SH-SY5Y (cell line): ENCODE measurements around the gene MEIOB.

Source experiments
- GATA2 ChIP-seq: IDR thresholded peaks from 2 replicates; pipeline ENCODE4 v1.6.1; 2011; ENCODE audit warnings: mild to moderate bottlenecking, low read depth, low read length
- GATA3 ChIP-seq: IDR thresholded peaks from 2 replicates; pipeline ENCODE4 v1.6.1; 2011; ENCODE audit warnings: low read depth, mild to moderate bottlenecking, low read length, moderate library complexity

DNA sequence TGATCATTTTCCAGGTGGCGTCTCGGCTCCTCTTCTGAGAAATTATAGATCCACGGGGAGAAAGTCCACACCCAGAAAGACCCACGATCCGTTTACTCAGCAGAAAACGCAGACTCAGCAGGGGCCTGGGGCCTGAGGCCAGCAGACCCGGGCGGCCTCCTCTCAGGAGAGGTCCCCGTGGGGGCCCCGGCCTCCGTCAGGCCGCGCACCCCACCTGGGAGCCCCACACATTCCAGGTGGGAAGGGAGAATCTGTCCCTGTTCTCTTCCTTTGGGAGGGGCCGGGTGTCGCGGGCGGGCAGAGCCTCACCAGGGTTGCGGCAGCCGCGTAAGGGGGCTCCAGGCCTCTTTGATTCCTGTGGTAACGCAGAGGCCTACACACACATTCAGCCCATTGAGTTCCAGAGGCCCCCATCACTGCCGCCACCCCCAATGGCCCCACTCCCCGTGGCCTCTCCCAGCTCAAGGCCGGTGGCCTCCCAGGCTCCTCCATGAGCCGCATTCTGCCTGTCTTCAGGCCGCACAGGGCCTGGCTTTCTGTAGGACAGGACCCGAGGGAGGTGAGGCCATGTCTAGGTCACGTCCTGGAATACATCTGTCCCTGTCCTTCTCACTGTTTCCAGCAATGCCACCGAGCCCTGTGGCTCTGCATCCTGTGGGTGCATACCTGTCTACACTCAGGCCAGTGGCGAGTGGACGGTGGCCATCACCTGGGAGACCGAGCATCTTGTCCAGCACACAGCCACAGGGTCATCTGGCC lies 76.9 kb downstream of the MEIOB start:
- TF ChIP-seq GATA3 (no peak), GATA2 (no peak)
